Stimulated activated CD8-positive, alpha-beta memory T cell treated with anti-CD3 and anti-CD28 coated beads, Interleukin-2, amount 100 ng/mL, for 48 hours (primary cell): Measurements from ENCODE around the gene GLTPD2.

Experiments
- DNase-seq, 2 donors: peaks; one replicate each; pipeline ENCODE4 v3.0.0-alpha.2; 2020; ENCODE audit warnings: low read depth in 2 of 2

Gene GLTPD2

DNA sequence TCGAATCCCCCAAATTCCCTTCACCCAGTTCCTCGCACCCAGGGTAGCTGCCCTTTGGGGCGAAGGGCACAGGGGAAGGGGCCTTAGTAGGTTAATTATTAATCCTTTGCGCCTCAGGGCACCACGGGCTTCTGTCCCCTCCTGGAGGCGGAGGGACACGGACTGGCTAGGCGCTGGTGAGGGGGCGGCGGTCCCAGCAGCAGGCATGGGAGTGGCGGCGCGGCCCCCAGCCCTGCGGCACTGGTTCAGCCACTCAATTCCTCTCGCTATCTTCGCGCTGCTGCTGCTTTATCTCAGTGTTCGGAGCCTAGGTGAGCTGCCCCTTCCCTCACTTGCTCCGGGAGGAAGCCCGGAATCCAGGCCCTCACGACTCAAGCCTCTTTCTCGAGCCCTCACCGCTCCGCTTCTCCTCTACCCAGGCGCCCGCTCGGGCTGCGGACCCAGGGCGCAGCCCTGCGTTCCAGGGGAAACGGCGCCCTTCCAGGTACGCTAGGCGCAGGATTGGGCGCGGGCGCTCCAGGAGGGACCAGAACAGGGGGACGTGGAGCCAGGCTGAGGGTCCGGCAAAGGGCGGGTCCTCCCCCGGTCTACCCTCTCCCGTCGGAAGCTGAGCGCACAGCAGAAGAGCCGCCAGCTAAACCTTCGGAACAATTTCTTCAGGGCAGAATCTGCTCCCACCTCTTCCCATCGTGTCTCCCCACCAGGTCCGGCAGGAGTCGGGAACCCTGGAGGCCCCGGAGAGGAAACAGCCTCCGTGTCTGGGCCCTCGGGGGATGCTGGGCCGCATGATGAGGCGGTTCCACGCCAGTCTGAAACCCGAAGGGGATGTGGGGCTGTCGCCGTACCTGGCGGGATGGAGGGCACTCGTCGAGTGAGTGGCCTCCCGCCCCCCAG is at the start of gene GLTPD2:
Gene GLTPD2 (plus strand): TSS at position 158 of the 894 bp plus-strand sequence. CDS start 48 bp downstream, at position 206.
- DNase-seq, result no peak

GRCh38 chr17:4739122-4740024 is 49.4 kb upstream of the GLTPD2 start, which contains the start of the genes CXCL16 and ZMYND15:
CXCL16 (minus strand) TSS chr17:4739928; CDS start chr17:4739339, 589 bp downstream.
ZMYND15 (plus strand) TSS chr17:4739833; CDS start chr17:4740549, 716 bp downstream.
- peak in 1 of 2 donors; percentile 41 for DNase-seq

DNA sequence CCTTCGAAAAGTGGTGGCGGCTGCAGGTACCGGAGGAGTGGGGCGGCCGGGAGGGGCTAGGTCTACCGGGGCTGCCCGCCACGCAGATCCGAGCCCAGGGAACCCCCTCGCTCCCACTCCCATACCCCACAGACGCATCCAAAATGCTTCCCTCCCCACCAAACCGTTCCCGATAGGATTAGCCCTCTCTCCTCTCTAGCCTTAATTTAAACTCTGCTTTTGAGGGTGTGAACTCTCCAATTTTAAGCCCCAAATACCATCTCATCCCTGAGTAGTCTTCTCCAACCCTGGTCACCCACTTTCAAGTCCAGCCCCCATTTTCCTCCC is 48.8 kb upstream of the GLTPD2 start:
- DNase-seq, result no peak

DNA sequence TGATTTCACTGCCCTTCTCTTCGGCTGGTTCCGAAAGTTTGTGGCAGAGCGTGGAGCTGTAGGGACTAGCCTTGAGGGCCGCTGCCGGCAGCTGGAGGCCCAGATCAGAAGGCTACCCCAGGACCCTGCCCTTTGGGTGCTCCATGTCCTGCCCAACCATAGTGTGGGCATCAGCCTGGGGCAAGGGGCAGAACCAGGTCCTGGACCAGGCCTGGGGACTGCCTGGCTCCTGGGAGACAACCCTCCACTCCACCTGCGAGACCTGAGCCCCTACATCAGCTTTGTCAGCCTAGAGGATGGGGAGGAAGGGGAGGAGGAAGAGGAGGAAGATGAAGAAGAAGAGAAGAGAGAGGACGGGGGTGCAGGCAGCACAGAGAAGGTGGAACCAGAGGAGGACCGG is 48.2 kb upstream of the GLTPD2 start:
- DNase-seq, result no peak

DNA sequence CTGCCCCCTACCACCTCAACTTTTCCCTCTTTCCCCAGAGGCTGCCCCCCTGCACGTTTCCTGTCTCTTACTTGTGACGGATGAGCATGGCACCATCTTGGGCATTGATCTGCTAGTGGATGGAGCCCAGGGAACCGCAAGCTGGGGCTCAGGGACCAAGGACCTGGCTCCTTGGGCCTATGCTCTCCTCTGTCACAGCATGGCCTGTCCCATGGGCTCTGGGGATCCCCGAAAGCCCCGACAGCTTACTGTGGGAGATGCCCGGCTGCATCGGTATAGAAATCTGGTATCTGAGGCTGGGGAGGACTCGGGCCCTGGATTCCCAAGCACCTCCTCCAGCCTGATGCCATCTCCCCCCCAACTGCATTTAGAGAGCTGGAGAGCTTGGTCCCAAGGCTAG is 47.2 kb upstream of the GLTPD2 start:
- DNase-seq, result no peak

- DNase-seq, result no peak
Observed at GRCh38 chr17:4742133-4742532, 46.6 kb upstream of the GLTPD2 start.

- DNase-seq, result no peak
Observed at GRCh38 chr17:4742629-4743028, 46.1 kb upstream of the GLTPD2 start.

DNA sequence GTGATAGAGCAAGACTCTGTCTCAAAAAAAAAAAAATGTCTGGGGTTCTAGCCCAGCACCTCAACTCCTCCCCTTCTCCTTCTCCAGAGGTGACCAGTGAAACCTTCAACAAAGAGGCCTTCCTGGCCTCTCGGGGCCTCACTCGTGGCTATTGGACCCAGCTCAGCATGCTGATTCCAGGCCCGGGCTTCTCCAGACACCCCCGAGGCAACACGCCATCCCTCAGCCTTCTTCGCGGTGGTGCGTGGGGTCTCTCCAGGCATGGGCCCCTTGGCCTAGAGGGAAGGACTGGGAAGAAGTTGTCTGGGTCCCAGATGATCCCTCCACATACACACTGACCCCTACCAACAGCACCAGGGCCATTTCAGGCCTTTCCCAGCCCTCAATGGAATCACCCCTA is 45.5 kb upstream of the GLTPD2 start:
- DNase-seq, result no peak

GRCh38 chr17:4743898-4744297 is 44.9 kb upstream of the GLTPD2 start:
- no peak for DNase-seq

GRCh38 chr17:4744999-4745969 is 43.5 kb upstream of the GLTPD2 start:
- no peak for DNase-seq

DNA sequence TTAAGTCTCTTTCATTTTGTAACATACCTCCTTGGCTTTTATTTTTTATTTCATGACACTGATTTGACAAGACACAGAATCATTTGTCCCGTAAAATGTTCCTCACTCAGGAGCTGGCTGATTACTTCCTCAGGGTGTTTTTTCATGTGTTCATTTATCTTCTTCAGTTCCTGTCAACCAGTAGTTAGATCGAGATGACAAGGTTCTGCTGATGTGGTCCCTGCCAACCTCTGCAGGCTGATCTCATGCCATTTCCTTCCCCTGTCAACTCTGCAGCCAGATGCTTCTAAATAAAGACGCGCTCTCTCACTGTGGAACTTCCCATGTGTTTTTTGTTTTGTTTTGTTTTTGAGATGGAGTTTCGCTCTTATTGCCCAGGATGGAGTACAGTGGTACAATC is 40.9 kb upstream of the GLTPD2 start:
- DNase-seq, result no peak

GRCh38 chr17:4748686-4749085 is 40.1 kb upstream of the GLTPD2 start:
- no peak for DNase-seq

DNA sequence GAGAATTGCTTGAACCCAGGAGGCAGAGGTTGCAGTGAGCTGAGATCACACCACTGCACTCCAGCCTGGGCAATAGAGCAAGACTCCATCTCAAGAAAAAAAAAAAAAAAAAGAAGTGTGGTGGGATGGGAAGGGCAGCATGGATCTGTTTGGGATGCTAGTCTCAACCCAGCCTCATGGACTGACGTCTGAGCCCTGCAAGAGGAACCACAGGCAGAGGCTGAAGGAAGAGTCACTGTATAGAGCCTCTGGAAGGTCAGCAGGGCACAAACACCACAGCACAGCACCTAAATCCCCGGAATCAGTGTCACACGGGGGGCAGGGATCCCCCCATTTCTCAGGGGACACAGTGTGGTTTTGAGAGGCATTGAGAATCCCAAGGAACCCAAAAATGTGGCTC is 38.2 kb upstream of the GLTPD2 start:
- no peak for DNase-seq

DNA sequence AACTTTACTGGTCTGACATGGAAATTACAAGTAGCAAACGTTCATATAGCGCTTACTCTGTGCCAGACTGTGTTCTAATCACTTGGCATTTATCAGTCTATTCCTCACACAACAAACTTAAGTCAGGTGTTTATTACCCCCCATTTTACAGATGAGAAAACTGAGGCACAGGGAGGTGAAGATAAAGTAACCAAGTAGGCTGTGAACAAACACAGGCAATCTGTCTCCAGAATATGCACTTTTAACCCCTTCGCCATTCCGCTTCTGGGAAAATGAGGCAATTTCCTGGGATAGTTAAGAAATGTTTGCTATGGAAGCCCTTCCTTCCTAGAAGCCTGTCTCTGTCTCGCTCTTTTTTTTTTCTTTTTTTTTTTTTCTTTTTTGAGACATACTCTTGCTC is 36.8 kb upstream of the GLTPD2 start:
- DNase-seq, result no peak

DNA sequence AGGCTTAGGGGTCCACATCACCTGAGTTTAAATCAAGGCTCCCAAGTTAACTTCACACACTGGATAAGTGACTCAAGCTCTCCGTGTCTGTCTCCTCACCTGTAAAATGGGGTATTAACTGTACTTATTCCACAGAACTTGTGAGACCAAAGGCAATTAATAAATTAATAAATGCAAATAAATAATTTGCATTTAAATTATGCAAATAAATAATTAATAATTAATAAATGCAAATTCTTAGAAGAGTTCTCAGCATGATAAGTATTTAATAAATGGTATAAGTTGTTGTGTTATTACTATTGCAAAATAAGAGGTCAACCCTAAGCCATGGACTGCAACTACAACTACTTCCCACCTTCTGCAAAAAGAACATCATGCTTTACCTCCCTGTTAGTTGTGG is 35.4 kb upstream of the GLTPD2 start:
- no peak for DNase-seq

DNA sequence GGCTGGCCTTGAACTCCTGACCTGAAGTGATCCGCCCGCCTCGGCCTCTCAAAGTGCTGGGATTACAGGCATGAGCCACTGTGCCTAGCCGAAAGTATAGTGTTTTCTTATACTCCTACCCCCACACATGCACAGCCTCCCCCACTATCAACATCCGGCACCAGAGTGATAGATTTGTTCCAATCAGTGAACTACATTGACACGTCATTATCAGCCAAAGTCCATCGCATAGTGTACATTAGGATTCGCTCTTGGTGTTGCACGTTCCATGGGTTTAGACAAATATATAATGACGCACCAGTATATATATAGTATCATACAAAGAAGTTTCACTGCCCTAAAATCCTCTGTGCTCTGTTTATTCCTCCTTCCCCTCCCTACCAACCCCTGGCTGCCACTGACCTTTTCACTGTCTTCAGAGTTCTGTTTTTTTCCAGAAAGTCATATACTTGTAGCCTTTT is 29.0 kb upstream of the GLTPD2 start:
- no peak for DNase-seq

GRCh38 chr17:4764595-4764994 is 24.2 kb upstream of the GLTPD2 start:
- no peak for DNase-seq

DNA sequence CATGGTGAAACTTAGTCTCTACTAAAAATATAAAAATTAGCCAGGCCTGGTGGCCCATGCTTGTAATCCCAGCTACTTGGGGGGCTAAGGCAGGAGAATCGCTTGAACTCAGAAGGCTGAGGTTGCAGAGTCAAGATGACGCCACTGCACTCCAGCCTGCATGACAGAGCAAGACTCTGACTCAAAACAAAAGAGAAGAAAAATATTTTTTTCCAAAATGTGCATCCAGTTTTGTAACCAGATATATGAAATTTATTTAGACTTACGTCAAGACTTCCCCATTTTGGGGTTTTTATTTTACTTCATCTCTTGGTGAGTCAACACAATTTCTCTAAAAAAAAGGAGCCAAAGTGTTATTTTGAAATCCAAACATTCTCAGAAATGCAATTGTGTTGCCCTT is 22.6 kb upstream of the GLTPD2 start:
- DNase-seq, result no peak

DNA sequence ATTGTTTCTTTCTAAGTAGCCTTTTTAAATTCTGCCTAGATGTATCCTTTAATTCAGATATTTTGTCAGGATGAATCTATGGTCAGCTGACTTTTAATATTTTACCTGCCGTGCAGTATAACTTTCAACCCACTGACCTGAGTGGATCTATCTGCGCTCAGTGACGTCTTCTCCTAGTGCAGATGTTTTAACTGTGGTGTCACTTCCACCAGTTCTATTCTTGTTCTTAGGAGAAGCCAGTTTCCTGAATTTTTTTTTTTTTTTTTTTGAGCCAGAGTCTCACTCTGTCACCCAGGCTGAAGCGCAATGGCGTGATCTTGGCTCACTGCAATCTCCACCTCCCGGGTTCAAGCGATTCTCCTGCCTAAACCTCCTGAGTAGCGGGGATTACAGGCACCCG is 22.0 kb upstream of the GLTPD2 start:
- DNase-seq, result no peak

DNA sequence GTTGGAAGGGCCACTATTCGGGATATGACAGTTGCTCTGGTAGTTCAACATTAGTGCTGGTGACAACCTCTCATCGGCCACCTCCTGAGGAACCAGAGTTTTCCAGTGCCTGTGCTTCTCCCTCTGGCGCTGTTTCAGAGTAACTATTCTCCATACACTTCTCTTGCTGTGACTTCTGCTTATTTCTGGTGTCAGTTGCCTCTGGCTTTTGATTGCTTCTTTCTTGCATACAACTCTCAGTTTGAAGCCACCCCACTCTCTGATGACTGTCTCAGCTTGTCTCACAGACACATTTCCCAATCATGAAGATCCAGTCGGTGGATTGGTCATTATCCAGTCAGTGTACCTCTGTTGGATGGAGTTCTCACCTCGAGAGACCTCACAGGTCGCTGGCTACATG is 20.5 kb upstream of the GLTPD2 start:
- no peak for DNase-seq

GRCh38 chr17:4769628-4770027 is 19.1 kb upstream of the GLTPD2 start:
- DNase-seq, result no peak
